ENCODE data around the gene IER5L. TPM values are rescaled to one million over a fixed set of nuclear protein-coding genes. Genes with fewer than 3 reads are reported as not detected.
A peak's percentile ranks its signal among the peaks of the same experiment; 100 is the strongest.

The IER5L gene
- total and polyA plus RNA-seq, 2 of the 8 experiments (the other 6 are each of a cell fraction or from before 2014, with no cell fraction given) = 0.65 to 1.0 TPM

DNA sequence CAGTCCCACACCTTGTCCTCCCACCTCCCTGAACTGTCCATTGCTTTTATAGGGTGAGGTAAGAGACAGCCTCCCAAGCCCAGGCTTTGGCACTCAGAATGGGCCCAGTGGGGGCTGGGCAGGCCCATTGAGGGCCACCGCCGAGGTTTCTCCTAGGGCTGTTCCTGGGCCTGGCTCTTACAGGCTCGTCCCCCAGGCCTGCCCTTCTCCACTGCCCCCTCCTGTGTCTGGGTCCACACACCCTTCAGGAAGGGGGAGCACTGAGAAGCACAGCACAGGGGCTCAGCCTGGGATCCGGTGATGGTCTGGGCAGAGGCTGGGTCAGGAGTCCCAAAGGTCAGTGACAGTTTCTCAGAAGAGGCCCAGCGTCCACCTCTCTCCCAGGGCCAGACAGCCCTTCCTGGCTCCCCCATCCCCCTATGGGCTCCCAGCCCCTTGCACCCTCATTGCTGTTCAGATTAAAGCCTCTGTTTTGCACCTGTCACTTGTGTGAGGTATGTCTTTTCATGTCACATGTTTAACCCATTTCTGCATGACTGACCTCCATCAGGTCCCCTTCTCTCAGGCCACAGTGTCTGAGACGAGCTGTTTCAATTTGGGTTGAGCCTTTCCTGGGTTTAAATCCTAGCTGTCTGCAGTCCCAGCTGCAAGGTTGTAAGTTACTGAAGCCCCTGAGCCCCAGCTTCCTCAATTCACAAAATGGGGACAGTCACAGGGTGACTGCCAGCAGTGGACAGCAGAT lies 29.4 kb downstream of the IER5L start:
- no peak overlapping the region for H3K4me3 ChIP-seq (ENCODE audit: extremely low read depth in 1 of 4, insufficient read depth in 2 of 4, low read depth in 3 of 4, low read length in 4 of 4)
- no peak overlapping the region for H3K14ac ChIP-seq (ENCODE audit: insufficient read length)
- no peaks in the 10 kb centered on the region for H3K9me3 ChIP-seq (ENCODE audit: insufficient read depth in 2 of 2, low read depth in 1 of 2, low read length in 1 of 2)
- TF ChIP-seq YY1 (IDR thresholded peaks at IDR 0.05; ENCODE audit: low read depth, low read length) (no peak), BCL11A (IDR thresholded peaks at IDR 0.05; ENCODE audit: low read depth in 2 of 2, low read length in 2 of 2) (no peak), SIN3A (conservative IDR thresholded peaks at IDR 0.05 in 1 of 2, IDR thresholded peaks at IDR 0.05 in 1 of 2; ENCODE audit: low read depth in 1 of 2, low read length in 2 of 2) (no peak), PHF8 (conservative IDR thresholded peaks at IDR 0.05; ENCODE audit: low read depth, low read length) (no peak), ASH2L (IDR thresholded peaks at IDR 0.05; ENCODE audit: low read length) (no peak), CTBP2 (IDR thresholded peaks at IDR 0.05; ENCODE audit: borderline replicate concordance, insufficient read depth, insufficient read length, low read length) (no peak), FOSL1 (IDR thresholded peaks at IDR 0.05; ENCODE audit: insufficient read depth, low read depth, low read length) (no peak), SP4 (IDR thresholded peaks at IDR 0.05; ENCODE audit: low read length) (no peak)
- H4K5ac ChIP-seq (ENCODE audit: insufficient read length, low read depth, low read length) = no peak overlapping the region
- H3K27me3 ChIP-seq (replicated peaks in 1 of 4; ENCODE audit: control insufficient read depth in 3 of 4, extremely low read depth in 1 of 4, insufficient read depth in 3 of 4, low read length in 3 of 4) = no peaks in the 10 kb centered on the region
- H3K56ac ChIP-seq (replicated peaks; ENCODE audit: insufficient read length, low read depth, low read length) = no peak overlapping the region
- H2BK120ac ChIP-seq (replicated peaks; ENCODE audit: low read depth, low read length) = no peak overlapping the region
- no peak overlapping the region for H4K91ac ChIP-seq (replicated peaks; ENCODE audit: insufficient read length, low read length)
- no peak overlapping the region for H3K18ac ChIP-seq (ENCODE audit: extremely low read depth, low read length)
- no peak overlapping the region for H2BK5ac ChIP-seq (ENCODE audit: low read depth, low read length)
- H3K23ac ChIP-seq (ENCODE audit: insufficient read length) = no peak overlapping the region
- WGBS, 2 experiments (ENCODE audit: extremely low coverage in 1 of 2, insufficient coverage in 1 of 2, insufficient read length in 1 of 2, insufficient replicate concordance in 2 of 2, low coverage in 1 of 2, low lambda C conversion rate in 2 of 2, missing lambda C conversion rate in 1 of 2) = 92% methylated on average over 6 of the region's 6 CpGs; no CpG with 5 or more reads in 1 of the 2 experiments
- ChIA-PET CTCF (ENCODE audit: partially characterized antibody) (interaction anchor here (0.7 to 36.8 kb wide), 8 partner anchors 9 to 589 kb away, joined by 3 to 831 read pairs (median 4); partner anchors contain the start of genes C9orf50 and IER5L), POLR2A (ENCODE audit: partially characterized antibody) (interaction anchor here (0.8 to 6.6 kb wide), 6 partner anchors 7 to 28 kb away, joined by 3 to 37 read pairs (median 5); no protein-coding TSS in a partner anchor)
- H4K8ac ChIP-seq (ENCODE audit: extremely low read depth, insufficient read depth, low read length) = peak overlapping the region; percentile 69; the same call in 1 of the 2 replicates
- H3K36me3 ChIP-seq (ENCODE audit: control insufficient read depth in 2 of 4, insufficient read depth in 4 of 4, low read length in 3 of 4) = peaks cover 0 to 14% (median 4%) of the 10 kb centered on the region in 4 experiments; a peak in 4 of 8 replicates
- no peak overlapping the region for H3K27ac ChIP-seq (ENCODE audit: low read depth, low read length)
- no peak overlapping the region for H2BK12ac ChIP-seq (ENCODE audit: low read depth, low read length)
- no peak overlapping the region for H2AFZ ChIP-seq (ENCODE audit: low read length)
- no peak for FAIRE-seq
- H3K79me2 ChIP-seq (ENCODE audit: control insufficient read depth in 1 of 2, insufficient read depth in 2 of 2, low read length in 2 of 2) = no peaks in the 10 kb centered on the region; a peak in 1 of 4 replicates
- H4K20me1 ChIP-seq (replicated peaks in 1 of 2; ENCODE audit: control insufficient read depth in 1 of 2, insufficient read depth in 2 of 2, low read length in 2 of 2) = peaks cover 2 to 17% of the 10 kb centered on the region in 2 experiments
- H2BK20ac ChIP-seq (ENCODE audit: low read length) = no peak overlapping the region
- no peak for DNase-seq (ENCODE audit: low read depth in 1 of 2, low spot score in 2 of 2)
- H3K79me1 ChIP-seq (ENCODE audit: low read depth, low read length) = peaks cover 12% of the 10 kb centered on the region
- no peaks in the 10 kb centered on the region for H3K23me2 ChIP-seq (ENCODE audit: low read depth, low read length)
- peaks cover 10 to 22% (median 15%) of the 10 kb centered on the region in 4 experiments for H3K4me1 ChIP-seq (replicated peaks in 1 of 4; ENCODE audit: control insufficient read depth in 3 of 4, insufficient read depth in 4 of 4, low read length in 3 of 4)
- no peak overlapping the region for H2BK15ac ChIP-seq (ENCODE audit: low read length)
- no peak overlapping the region for H3K9ac ChIP-seq (replicated peaks in 1 of 4; ENCODE audit: extremely low read depth in 1 of 4, low read depth in 3 of 4, low read length in 3 of 4)
- no peak overlapping the region for H3K4me2 ChIP-seq (ENCODE audit: insufficient read depth in 1 of 2, low read depth in 2 of 2, low read length in 2 of 2)
- H3K4ac ChIP-seq (replicated peaks; ENCODE audit: insufficient read length, low read depth, low read length) = no peak overlapping the region
- H2AK5ac ChIP-seq (ENCODE audit: low read depth, low read length) = no peak overlapping the region
